HepG2 (cell line): ENCODE data around the gene USP27X. TPM values are rescaled to one million over a fixed set of nuclear protein-coding genes. Genes with fewer than 3 reads are reported as not detected.

Source experiments
- ETV5 ChIP-seq: IDR thresholded peaks from 2 replicates; pipeline ENCODE4 v1.6.1; 2018; ENCODE audit warnings: missing biosample characterization, missing genetic modification reagents, inconsistent platforms, borderline replicate concordance
- FOXO1 ChIP-seq: sonication (generic); formaldehyde crosslinking; IDR thresholded peaks from 2 replicates; pipeline ENCODE4 v1.4.0; 2020; ENCODE audit warnings: missing genetic modification reagents
- HCFC1 ChIP-seq: fragments of 150-350 bp; IDR thresholded peaks from 2 replicates; pipeline ENCODE4 v1.6.1; 2014; ENCODE audit warnings: low read depth, low read length
- HHEX ChIP-seq: IDR thresholded peaks from 2 replicates; pipeline ENCODE4 v1.6.1; 2016; ENCODE audit warnings: control low read depth
- HIVEP1 ChIP-seq: sonication (generic); formaldehyde crosslinking; IDR thresholded peaks from 2 replicates; pipeline ENCODE4 v1.4.0; 2020; ENCODE audit warnings: mild to moderate bottlenecking, missing genetic modification reagents
- JDP2 ChIP-seq: sonication (generic); formaldehyde crosslinking; IDR thresholded peaks from 2 replicates; pipeline ENCODE4 v1.8.1; 2022; ENCODE audit warnings: missing genetic modification reagents, borderline replicate concordance
- MAFG ChIP-seq: sonication (generic); formaldehyde crosslinking; IDR thresholded peaks from 2 replicates; pipeline ENCODE4 v1.5.1; 2020; ENCODE audit warnings: mild to moderate bottlenecking, missing genetic modification reagents
- MTF1 ChIP-seq: sonication (generic); formaldehyde crosslinking; IDR thresholded peaks from 2 replicates; pipeline ENCODE4 v1.5.0; 2020; ENCODE audit warnings: missing genetic modification reagents
- NFE2L2 ChIP-seq: fragments of 150-350 bp; IDR thresholded peaks from 2 replicates; pipeline ENCODE4 v1.6.1; 2014; ENCODE audit warnings: low read length
- NFYB ChIP-seq: sonication (generic); formaldehyde crosslinking; IDR thresholded peaks from 2 replicates; pipeline ENCODE4 v1.4.0; 2020; ENCODE audit warnings: missing genetic modification reagents
- SP1 ChIP-seq, 2 experiments: fragments of 450-650 bp in 1 of 2; sonication (generic) in 1 of 2; formaldehyde crosslinking in 1 of 2; IDR thresholded peaks; 2 replicates each; pipeline versions ENCODE4 v1.4.0 to v1.6.1; 2016 to 2020; ENCODE audit warnings: missing genetic modification reagents in 1 of 2
- STAG1 ChIP-seq: sonication (generic); formaldehyde crosslinking; IDR thresholded peaks from 2 replicates; pipeline ENCODE4 v1.4.0; 2020; ENCODE audit warnings: missing genetic modification reagents
- TBX2 ChIP-seq: sonication (generic); formaldehyde crosslinking; IDR thresholded peaks from 2 replicates; pipeline ENCODE4 v1.5.0; 2020; ENCODE audit warnings: missing genetic modification reagents, mild to moderate bottlenecking, borderline replicate concordance
- ZMYM2 ChIP-seq: sonication (generic); formaldehyde crosslinking; IDR thresholded peaks from 2 replicates; pipeline ENCODE4 v1.8.0; 2022; ENCODE audit warnings: mild to moderate bottlenecking, missing genetic modification reagents
- ZNF326 ChIP-seq: sonication (generic); formaldehyde crosslinking; IDR thresholded peaks from 2 replicates; pipeline ENCODE4 v1.4.0; 2020; ENCODE audit warnings: missing genetic modification reagents, borderline replicate concordance
- ZSCAN22 ChIP-seq: sonication (generic); formaldehyde crosslinking; IDR thresholded peaks from 2 replicates; pipeline ENCODE4 v1.4.0; 2020; ENCODE audit warnings: mild to moderate bottlenecking, missing genetic modification reagents
- ZSCAN25 ChIP-seq: sonication (generic); formaldehyde crosslinking; IDR thresholded peaks from 2 replicates; pipeline ENCODE4 v1.8.0; 2022; ENCODE audit warnings: mild to moderate bottlenecking, missing genetic modification reagents
- polyA plus RNA-seq, 8 experiments: library from polyadenylated mRNA; depleted of rRNA in 3 of 8; stranded (reverse) in 7 of 8; unstranded in 1 of 8; fragments of >200 nt; fragmentation: Illumina TruSeq in 4 of 8; extraction: Trizol in 4 of 8; gene quantifications; 2 replicates each; pipeline versions ENCODE4 v1.2.1 to v1.2.3, GENCODE V29; 2011 to 2016; ENCODE audit warnings: low read depth in 4 of 8, missing spikeins in 1 of 8, mixed read lengths in 1 of 8; ENCODE audit not compliant: insufficient read depth in 1 of 8
- total RNA-seq, 5 experiments: library from RNA; depleted of rRNA; stranded (reverse); fragments of >200 nt; fragmentation: Illumina TruSeq; extraction: Trizol; gene quantifications; 2 replicates each; pipeline ENCODE4 v1.2.3, GENCODE V29; 2016; ENCODE audit warnings: low read depth in 1 of 5
- TF ChIP-seq, protein P1 (sequence below): sonication (generic); formaldehyde crosslinking; IDR thresholded peaks from 2 replicates; pipeline ENCODE4 v1.4.0; 2020; ENCODE audit warnings: missing genetic modification reagents, borderline replicate concordance
- TF ChIP-seq, protein P2 (sequence below): fragments of 450-650 bp; IDR thresholded peaks from 2 replicates; pipeline ENCODE4 v1.6.1; 2017; ENCODE audit warnings: mild to moderate bottlenecking
- TF ChIP-seq, protein P3 (sequence below): sonication (generic); formaldehyde crosslinking; IDR thresholded peaks from 2 replicates; pipeline ENCODE4 v1.4.0; 2020; ENCODE audit warnings: missing genetic modification reagents
- TF ChIP-seq, protein P4 (sequence below): fragments of 450-650 bp; IDR thresholded peaks from 2 replicates; pipeline ENCODE4 v1.6.1; 2016

The USP27X gene
- total and polyA plus RNA-seq, 2 of the 13 experiments (the other 11 are each of a cell fraction or from before 2014, with no cell fraction given), result 7.2 to 9.7 TPM

DNA sequence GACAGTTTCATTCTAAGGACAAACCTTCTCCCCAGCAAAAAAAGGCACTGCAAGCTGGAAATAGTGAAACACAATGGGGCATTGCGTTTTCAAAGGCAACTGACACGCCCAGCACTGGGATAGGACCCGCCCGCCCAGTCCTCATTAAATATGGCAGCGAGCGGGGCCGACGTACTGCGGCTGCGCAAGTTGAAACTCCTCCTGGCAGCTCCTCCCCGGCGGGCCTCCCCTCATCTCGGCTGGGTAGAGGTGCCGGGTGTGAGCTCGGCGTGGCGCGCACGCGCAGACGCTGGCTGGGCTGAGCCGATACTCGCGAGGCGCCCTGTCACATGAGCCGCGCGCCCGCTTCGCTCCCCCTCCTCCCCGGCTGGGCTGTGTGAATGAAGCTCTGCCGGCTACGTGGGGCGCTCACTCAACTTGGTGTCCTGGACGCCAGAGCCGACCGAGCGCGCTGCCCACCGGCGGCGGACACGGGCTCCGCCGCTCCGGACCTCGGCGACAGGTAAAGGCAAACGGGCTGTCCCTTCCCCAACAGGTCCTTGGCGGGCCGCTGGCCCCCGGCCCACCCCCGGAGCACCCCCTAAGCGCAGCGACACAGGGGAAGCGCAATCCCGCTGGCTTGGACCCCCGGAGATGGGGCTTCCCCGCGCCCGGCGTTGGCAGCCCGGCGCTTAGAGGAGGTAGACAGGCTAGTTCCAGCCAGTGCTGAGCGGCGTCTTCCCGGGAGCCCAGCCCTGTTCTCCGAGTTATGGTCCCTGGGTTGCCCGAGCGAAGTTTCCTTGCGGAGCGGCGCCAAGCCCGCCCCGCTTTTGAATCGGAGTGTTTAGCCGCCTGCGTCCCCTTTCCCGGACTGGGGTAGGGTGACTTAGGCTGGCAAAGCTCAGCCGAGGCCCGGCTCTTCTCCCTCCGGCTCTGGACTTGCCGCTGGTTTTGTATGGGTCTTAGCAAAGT is 43.3 kb downstream of the USP27X start, which contains the start of gene CLCN5 (continued):
- TF ChIP-seq SP1 (IDR thresholded peaks at IDR 0.05) (no peak), SP1 (CRISPR knock-in tag; IDR thresholded peaks at IDR 0.05) (no peak), ZSCAN22 (no peak), ZNF326 (no peak), FOXO1 (CRISPR knock-in tag) (no peak), MAFG (CRISPR knock-in tag) (no peak), ZSCAN25 (CRISPR knock-in tag) (peak; percentile 88), STAG1 (CRISPR knock-in tag) (no peak), ETV5 (CRISPR knock-in tag) (no peak; the same call in 1 of the 2 replicates), NFE2L2 (no peak), MTF1 (CRISPR knock-in tag) (no peak), TBX2 (CRISPR knock-in tag) (peak; percentile 30; the same call in 1 of the 2 replicates), HCFC1 (no peak), ZMYM2 (no peak), JDP2 (CRISPR knock-in tag) (no peak), HIVEP1 (CRISPR knock-in tag) (0 out of 2 replicates have a peak, but pooled peaks have one; percentile 43), NFYB (CRISPR knock-in tag) (no peak), HHEX (no peak)
- TF ChIP-seq, protein P1, sequence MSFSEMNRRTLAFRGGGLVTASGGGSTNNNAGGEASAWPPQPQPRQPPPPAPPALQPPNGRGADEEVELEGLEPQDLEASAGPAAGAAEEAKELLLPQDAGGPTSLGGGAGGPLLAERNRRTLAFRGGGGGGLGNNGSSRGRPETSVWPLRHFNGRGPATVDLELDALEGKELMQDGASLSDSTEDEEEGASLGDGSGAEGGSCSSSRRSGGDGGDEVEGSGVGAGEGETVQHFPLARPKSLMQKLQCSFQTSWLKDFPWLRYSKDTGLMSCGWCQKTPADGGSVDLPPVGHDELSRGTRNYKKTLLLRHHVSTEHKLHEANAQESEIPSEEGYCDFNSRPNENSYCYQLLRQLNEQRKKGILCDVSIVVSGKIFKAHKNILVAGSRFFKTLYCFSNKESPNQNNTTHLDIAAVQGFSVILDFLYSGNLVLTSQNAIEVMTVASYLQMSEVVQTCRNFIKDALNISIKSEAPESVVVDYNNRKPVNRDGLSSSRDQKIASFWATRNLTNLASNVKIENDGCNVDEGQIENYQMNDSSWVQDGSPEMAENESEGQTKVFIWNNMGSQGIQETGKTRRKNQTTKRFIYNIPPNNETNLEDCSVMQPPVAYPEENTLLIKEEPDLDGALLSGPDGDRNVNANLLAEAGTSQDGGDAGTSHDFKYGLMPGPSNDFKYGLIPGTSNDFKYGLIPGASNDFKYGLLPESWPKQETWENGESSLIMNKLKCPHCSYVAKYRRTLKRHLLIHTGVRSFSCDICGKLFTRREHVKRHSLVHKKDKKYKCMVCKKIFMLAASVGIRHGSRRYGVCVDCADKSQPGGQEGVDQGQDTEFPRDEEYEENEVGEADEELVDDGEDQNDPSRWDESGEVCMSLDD, result no peak
- TF ChIP-seq, protein P2, sequence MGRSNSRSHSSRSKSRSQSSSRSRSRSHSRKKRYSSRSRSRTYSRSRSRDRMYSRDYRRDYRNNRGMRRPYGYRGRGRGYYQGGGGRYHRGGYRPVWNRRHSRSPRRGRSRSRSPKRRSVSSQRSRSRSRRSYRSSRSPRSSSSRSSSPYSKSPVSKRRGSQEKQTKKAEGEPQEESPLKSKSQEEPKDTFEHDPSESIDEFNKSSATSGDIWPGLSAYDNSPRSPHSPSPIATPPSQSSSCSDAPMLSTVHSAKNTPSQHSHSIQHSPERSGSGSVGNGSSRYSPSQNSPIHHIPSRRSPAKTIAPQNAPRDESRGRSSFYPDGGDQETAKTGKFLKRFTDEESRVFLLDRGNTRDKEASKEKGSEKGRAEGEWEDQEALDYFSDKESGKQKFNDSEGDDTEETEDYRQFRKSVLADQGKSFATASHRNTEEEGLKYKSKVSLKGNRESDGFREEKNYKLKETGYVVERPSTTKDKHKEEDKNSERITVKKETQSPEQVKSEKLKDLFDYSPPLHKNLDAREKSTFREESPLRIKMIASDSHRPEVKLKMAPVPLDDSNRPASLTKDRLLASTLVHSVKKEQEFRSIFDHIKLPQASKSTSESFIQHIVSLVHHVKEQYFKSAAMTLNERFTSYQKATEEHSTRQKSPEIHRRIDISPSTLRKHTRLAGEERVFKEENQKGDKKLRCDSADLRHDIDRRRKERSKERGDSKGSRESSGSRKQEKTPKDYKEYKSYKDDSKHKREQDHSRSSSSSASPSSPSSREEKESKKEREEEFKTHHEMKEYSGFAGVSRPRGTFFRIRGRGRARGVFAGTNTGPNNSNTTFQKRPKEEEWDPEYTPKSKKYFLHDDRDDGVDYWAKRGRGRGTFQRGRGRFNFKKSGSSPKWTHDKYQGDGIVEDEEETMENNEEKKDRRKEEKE, result no peak
- TF ChIP-seq, protein P3, sequence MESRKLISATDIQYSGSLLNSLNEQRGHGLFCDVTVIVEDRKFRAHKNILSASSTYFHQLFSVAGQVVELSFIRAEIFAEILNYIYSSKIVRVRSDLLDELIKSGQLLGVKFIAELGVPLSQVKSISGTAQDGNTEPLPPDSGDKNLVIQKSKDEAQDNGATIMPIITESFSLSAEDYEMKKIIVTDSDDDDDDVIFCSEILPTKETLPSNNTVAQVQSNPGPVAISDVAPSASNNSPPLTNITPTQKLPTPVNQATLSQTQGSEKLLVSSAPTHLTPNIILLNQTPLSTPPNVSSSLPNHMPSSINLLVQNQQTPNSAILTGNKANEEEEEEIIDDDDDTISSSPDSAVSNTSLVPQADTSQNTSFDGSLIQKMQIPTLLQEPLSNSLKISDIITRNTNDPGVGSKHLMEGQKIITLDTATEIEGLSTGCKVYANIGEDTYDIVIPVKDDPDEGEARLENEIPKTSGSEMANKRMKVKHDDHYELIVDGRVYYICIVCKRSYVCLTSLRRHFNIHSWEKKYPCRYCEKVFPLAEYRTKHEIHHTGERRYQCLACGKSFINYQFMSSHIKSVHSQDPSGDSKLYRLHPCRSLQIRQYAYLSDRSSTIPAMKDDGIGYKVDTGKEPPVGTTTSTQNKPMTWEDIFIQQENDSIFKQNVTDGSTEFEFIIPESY (CRISPR knock-in tag), result no peak
- TF ChIP-seq, protein P4, sequence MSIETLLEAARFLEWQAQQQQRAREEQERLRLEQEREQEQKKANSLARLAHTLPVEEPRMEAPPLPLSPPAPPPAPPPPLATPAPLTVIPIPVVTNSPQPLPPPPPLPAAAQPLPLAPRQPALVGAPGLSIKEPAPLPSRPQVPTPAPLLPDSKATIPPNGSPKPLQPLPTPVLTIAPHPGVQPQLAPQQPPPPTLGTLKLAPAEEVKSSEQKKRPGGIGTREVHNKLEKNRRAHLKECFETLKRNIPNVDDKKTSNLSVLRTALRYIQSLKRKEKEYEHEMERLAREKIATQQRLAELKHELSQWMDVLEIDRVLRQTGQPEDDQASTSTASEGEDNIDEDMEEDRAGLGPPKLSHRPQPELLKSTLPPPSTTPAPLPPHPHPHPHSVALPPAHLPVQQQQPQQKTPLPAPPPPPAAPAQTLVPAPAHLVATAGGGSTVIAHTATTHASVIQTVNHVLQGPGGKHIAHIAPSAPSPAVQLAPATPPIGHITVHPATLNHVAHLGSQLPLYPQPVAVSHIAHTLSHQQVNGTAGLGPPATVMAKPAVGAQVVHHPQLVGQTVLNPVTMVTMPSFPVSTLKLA, result no peak
